ENCODE measurements around the gene SP140.

Gene SP140

GRCh38 chr2:230225486-230225885 is at the start of gene SP140:
Gene SP140, plus strand, starts transcription at chr2:230225736. Its CDS starts 109 bp downstream, at chr2:230225845.
- H3K4me3 ChIP-seq (ENCODE audit: control insufficient read depth, low read depth, low read length), result no peak within 1 kb of the TSS
- DNase-seq (ENCODE audit: low read depth), result no peak
- no peak for TF ChIP-seq CTCF (IDR thresholded peaks at IDR 0.05; ENCODE audit: control insufficient read depth, insufficient read depth, low read depth, low read length, missing control alignments)

DNA sequence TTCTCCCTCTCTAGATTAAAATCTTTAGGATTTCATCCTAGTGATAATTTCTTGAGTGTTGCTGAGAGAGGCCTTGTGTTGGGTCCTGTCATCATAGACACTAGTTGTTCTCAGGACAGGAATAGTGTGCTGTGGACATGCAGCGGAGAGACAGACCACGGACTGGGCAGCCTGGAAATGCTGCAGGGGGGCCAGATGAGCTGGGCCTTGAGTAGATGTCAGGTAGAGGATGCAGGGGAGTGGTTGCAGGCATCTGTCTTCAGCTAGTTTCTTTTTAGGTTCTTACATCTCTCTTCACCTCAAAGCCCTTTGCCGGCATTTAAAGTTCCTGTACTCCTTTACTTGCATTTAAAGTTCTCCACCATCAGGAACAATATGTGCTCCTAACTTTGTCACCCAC is 48.5 kb upstream of the SP140 start:
- DNase-seq (ENCODE audit: low read depth), result no peak
- TF ChIP-seq CTCF (IDR thresholded peaks at IDR 0.05; ENCODE audit: control insufficient read depth, insufficient read depth, low read depth, low read length, missing control alignments), result no peak
- no peak overlapping the region for H3K4me3 ChIP-seq (ENCODE audit: control insufficient read depth, low read depth, low read length)

DNA sequence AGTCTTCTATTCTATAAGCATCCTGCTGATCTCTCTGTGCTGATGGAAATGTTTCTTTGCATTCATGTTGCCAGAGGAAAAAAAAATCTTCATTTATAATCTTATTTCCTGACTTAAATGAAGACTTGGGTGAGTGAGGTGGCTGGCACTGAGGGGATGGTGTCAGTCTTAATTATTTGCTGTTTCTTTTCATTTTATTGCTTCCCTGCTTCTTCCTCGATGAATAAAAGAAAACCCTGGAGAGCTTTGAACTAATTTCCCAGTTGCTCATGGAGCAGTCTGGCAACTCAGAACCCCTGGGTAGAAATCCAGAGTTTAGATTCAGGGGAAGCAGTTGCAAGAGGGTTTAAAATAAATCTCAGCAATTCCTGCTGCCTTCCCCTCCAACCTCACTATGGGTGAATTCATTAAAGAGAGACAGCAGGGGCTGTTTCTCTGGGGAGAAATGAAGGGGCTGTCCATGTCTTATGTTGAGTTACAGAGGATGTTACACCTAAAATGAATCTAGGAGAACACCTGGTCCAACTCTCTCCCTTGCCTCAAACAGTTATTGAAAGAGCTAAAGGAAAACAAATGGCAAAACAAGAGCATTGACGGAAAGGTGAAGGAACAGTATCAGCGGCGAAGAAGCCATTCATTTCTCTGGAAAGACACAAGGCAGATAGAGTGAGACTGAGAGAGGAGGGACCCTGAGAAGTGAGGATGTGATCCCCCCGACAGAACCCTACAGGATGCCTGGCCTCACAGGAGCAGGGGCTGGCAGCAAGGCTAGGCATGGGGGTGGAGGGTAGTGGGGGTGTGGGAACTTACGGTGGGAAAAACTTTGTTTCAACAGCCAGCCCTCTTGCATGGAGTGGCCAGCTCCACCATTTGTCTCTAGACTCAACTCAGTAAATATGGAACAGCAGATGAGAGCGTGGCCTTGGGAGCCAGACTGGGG is 46.7 kb upstream of the SP140 start:
- DNase-seq (ENCODE audit: low read depth), result no peak
- H3K4me3 ChIP-seq (ENCODE audit: control insufficient read depth, low read depth, low read length), result no peak overlapping the region
- TF ChIP-seq CTCF (IDR thresholded peaks at IDR 0.05; ENCODE audit: control insufficient read depth, insufficient read depth, low read depth, low read length, missing control alignments), result no peak

DNA sequence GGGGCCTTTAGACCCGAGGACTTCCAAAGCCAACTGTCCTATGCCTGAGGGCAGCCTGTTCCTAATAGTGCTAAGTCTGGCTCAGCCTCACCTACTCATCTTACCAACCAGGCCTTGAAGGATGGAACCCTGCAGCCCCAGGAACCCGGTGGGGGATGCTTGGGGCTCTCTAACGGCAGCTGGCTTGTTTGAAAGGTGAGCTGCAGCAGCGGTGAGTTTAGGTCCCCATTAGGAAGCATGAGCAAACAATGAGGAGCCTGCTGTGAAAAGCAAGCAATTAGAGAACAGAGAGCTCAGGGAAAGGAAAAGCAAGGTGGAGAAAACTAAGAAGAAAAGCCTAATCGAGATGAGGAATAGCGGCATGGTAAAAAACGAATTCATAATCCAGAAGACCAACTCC is 45.6 kb upstream of the SP140 start:
- no peak for DNase-seq (ENCODE audit: low read depth)
- TF ChIP-seq CTCF (IDR thresholded peaks at IDR 0.05; ENCODE audit: control insufficient read depth, insufficient read depth, low read depth, low read length, missing control alignments), result no peak
- no peak overlapping the region for H3K4me3 ChIP-seq (ENCODE audit: control insufficient read depth, low read depth, low read length)

GRCh38 chr2:230181195-230181594 is 44.3 kb upstream of the SP140 start:
- TF ChIP-seq CTCF (IDR thresholded peaks at IDR 0.05; ENCODE audit: control insufficient read depth, insufficient read depth, low read depth, low read length, missing control alignments), result no peak
- no peak for DNase-seq (ENCODE audit: low read depth)
- no peak overlapping the region for H3K4me3 ChIP-seq (ENCODE audit: control insufficient read depth, low read depth, low read length)

GRCh38 chr2:230184727-230185578 is 40.6 kb upstream of the SP140 start:
- no peak overlapping the region for H3K4me3 ChIP-seq (ENCODE audit: control insufficient read depth, low read depth, low read length)
- no peak for DNase-seq (ENCODE audit: low read depth)
- no peak for TF ChIP-seq CTCF (IDR thresholded peaks at IDR 0.05; ENCODE audit: control insufficient read depth, insufficient read depth, low read depth, low read length, missing control alignments)

Data from AG09309 (cell line).